ENCODE results near the gene PRSS2.
A peak's percentile ranks its signal among the peaks of the same experiment; 100 is the strongest.
"Not testable (repeated sequence)": the region's sequence is repeated elsewhere in the genome, so short reads cannot be mapped to it uniquely, and the experiment has no call there.

PRSS2 gene

DNA sequence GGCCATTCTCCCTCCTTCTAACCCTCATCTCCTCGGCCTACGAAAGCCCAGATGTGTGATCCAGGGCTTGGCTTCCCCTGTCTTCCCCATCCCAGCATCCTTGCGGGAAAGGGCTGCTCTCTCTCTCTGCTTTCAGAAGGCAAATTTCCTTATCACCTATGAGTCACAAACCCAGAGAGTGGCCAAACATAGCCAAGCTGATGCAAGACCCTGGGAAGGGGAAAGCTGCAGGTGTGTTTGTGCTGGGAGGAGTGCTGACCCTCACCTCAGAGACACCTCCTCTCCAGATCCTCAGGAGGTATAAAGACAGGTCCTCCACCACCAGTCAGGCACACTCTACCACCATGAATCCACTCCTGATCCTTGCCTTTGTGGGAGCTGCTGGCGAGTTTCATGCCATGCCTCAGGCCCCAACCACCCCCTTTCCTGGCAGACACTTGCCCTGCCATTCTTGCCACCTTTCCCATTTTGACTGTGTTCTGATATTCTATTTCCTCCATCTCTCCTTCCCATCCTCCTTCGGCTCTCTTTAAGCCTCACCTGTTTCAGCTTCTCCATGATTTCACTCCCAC, 10.6 kb upstream of the PRSS2 start:
- no peak for DNase-seq

DNA sequence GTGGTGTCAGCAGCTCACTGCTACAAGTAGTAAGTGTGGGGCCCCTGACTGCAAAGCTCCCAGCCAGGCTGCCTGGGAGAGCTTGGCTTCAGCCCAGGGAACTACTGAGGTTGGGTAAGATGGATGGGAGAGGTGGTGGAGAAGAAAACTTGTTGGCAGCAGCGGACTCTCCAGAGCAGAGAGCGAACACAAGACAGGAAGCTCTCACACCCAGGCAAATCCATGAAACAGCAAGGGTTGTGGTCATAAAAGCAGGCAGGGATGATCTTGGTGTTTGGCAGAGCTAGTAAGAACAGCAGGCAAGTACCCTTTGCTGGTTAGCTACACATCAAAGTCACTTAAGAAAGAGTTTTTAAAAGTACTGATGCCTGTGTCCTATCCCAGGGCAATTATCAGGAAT, 9.2 kb upstream of the PRSS2 start:
- DNase-seq, result not testable (repeated sequence)

DNA sequence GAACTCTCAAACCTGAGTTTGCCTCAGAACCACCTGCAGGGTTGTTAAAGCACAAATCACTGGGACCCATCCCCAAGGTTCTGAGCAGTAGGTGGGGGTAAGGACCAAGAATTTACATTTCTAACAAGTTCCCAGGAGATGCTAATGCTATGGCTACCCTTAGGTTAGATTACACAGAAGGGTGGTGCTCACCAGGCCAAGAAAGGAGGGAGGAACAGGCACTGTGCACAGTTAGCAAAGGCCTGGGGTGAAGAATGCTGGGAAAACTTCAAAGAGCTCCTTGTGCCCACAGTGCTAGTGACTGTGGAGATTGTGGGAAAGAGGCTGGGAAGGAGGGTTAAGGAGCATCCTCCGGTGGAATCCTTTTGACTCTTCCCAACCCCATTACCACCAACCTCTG, 8.7 kb upstream of the PRSS2 start:
- DNase-seq, result no peak

GRCh38 chr7:142767451-142767850, 3.3 kb upstream of the PRSS2 start:
- no peak for DNase-seq

GRCh38 chr7:142767861-142768260, 2.9 kb upstream of the PRSS2 start:
- no peak for DNase-seq

- DNase-seq, result not testable (repeated sequence)
These were observed 1.9 kb upstream of the PRSS2 start for GRCh38 chr7:142768885-142769284.

- peak; percentile 12 for DNase-seq
These were observed 568 bp downstream of the PRSS2 start for GRCh38 chr7:142771353-142771723.

DNA sequence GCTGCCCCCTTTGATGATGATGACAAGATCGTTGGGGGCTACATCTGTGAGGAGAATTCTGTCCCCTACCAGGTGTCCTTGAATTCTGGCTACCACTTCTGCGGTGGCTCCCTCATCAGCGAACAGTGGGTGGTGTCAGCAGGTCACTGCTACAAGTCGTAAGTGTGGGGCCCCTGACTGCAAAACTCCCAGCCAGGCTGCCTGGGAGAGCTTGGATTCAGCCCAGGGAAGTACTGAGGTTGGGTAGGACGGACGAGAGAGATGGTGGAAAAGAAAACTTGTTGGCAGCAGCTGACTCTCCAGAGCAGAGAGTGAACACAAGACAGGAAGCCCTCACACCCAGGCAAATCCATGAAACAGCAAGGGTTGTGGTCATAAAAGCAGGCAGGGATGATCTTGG, 1.3 kb downstream of the PRSS2 start:
- DNase-seq, result no peak

DNA sequence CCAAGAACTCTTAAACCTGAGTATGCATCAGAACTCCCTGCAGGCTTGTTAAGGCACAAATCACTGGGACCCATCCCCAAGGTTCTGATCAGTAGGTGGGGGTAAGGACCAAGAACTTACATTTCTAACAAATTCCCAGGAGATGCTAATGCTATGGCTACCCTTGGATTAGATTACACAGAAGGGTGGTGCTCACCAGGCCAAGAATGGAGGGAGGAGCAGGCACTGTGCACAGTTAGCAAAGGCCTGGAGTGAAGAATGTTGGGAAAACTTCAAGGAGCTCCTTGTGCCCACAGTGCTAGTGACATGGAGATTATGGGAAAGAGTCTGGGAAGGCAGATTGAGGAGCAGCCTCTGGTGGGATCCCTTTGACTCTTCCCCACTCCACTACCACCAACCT, 1.9 kb downstream of the PRSS2 start:
- no peak for DNase-seq

DNA sequence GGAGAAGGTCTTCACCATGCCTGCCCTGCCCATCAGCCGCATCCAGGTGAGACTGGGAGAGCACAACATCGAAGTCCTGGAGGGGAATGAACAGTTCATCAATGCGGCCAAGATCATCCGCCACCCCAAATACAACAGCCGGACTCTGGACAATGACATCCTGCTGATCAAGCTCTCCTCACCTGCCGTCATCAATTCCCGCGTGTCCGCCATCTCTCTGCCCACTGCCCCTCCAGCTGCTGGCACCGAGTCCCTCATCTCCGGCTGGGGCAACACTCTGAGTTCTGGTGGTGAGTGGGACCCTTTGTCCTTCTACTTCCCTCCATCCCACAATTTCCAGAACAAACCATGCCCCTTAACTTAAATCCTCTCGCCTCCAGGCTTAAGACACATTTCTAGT, 2.5 kb downstream of the PRSS2 start:
- no peak for DNase-seq

DNA sequence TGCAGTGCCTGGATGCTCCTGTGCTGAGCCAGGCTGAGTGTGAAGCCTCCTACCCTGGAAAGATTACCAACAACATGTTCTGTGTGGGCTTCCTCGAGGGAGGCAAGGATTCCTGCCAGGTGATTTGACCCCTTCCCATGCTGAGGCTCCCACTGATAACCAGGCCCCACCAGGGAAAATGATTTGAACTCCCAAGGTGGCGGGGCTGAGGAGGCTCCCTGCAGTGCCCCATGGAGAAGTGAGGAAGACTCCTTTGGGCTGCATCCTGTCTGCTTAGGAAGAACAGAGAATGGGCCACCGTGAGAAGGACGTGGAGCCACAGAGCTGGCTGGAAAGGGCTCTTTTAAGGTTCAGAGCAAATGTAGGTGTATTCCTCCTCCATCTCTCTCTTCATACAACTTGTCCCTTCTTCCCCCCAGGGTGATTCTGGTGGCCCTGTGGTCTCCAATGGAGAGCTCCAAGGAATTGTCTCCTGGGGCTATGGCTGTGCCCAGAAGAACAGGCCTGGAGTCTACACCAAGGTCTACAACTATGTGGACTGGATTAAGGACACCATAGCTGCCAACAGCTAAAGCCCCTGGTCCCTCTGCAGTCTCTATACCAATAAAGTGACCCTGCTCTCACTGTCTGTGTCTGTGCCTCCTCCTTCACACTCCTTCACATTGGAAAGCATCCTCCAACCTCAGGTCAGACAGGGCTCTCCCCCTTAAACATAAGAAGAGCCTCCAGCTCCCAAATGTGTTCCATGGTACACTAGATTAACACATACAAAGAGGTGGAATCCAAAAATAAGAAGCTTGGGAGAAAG, 3.4 kb downstream of the PRSS2 start:
- no peak for DNase-seq

DNA sequence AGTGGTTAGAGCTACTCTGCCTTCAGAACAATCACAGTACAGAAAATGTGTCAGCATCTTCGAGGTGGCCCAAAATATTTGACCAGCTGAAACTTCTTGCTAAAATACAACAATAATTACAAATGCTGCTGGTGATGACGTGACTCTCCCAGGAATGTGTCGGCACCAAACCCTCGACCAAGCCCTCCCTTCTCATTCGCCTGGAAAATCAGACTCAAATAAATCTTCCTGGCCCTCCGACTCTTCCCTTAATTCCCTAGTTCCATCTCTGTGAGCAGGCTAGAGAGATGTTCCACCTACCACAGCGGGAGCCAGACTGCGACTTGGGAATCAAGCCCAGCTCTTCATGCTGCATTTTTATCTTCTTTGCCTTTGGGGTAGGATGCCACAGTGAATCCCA, 4.1 kb downstream of the PRSS2 start:
- no peak for DNase-seq

DNA sequence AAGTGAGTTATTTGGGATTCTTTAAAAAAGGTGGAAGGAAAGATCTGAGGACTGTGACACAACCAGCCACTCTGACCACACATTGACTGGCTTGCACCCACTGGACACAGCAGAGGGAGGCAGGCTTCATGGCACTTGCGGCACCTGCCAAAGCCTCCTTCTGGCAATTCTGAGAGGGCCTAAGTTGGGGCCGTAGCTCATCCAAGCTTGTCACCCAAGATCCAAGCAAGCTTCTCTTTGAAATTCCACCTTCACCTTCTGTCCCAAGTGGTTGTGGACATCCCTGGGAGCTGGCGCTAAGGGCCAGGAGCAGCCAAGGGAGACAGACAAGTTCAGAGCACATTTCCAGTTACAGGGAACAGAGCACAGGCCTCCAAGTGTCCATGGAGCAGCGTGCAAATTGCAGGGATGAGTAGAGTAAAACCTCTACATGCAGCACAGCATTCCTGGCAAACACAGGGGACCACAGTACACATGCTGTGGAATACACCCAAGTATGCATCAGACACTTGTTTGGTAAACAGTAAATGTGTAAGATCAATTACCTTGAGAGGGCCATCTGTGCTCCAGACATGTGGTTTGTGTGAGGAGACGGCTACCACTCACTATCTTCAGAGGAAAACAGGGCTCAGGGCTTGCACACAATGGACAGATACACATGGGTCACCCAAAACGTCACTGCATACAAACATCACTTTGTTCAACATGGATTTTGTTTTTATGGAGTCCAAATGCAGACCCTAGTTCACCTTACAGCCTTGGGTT, 4.8 kb downstream of the PRSS2 start:
- not testable (repeated sequence) for DNase-seq

DNA sequence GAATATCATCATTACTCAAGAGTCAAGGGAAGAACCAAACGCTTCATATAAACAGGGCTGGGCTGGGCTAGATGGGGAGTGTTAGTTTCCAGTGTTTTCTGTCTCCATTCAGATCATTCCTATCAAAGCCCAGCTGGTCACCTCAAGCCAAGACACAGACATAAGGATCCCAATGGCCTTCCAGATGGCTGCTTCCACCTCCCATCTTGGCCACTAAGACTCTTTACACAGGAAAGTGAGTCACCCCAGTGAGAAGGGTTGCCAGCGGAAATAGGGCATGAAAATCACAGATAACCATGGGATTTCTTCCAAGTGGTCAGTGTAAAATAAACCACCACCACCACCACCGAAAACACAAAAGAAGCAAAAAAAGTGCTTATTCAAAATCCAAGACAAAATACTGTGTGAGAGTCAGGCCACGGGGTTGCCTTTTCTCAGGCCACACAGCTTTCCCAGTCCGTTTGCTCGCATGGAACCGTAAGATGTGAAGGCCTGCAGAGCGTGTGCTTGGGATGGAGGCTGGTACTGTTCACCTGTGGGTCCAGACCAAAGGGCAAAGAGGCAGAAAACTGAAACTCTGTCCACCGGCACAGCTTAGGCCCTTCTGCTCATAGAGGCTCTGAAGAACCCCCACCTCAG, 5.6 kb downstream of the PRSS2 start:
- no peak for DNase-seq

DNA sequence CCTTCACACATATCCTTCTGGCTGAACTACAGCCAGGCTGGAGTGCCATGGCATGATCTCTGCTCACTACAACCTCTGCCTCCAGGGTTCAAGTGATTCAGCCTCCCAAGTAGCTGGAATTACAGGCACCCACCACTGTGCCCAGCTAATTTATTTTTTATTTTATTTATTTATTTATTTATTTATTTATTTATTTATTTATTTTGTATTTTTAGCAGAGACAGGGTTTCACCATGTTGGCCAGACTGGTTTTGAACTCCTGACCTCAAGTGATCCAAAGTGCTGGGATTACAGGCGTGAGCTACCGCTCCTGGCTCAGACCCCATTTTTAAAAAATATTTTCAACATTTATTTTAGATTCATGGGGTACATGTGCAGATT, 6.1 kb downstream of the PRSS2 start:
- DNase-seq, result not testable (repeated sequence)

- DNase-seq, result no peak
These were observed 6.5 kb downstream of the PRSS2 start for GRCh38 chr7:142777318-142777717.

- DNase-seq, result peak; percentile 81
These were observed 12.4 kb downstream of the PRSS2 start for GRCh38 chr7:142782922-142783900.

GRCh38 chr7:142784096-142784495, 13.3 kb downstream of the PRSS2 start:
- peak; percentile 4 for DNase-seq

- DNase-seq, result peak; percentile 30
These were observed 13.9 kb downstream of the PRSS2 start for GRCh38 chr7:142784716-142785115.

DNA sequence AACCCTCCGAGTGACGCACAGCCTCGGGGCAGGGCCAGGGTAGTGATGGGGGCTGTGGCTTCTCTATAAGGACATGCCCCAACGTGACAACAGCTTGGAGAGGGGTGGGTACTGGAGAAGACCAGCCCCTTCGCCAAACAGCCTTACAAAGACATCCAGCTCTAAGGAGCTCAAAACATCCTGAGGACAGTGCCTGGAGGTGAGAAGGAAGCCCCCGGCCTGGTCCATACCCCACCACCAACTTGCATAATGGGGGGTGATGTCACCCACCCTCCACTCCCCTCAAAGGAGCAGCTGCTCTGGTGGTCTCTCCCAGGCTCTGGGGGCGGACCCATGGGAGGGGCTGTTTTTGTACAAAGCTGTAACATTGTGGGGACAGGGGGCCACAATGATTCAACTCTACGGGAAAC, 15.1 kb downstream of the PRSS2 start:
- peak; percentile 84 for DNase-seq

DNA sequence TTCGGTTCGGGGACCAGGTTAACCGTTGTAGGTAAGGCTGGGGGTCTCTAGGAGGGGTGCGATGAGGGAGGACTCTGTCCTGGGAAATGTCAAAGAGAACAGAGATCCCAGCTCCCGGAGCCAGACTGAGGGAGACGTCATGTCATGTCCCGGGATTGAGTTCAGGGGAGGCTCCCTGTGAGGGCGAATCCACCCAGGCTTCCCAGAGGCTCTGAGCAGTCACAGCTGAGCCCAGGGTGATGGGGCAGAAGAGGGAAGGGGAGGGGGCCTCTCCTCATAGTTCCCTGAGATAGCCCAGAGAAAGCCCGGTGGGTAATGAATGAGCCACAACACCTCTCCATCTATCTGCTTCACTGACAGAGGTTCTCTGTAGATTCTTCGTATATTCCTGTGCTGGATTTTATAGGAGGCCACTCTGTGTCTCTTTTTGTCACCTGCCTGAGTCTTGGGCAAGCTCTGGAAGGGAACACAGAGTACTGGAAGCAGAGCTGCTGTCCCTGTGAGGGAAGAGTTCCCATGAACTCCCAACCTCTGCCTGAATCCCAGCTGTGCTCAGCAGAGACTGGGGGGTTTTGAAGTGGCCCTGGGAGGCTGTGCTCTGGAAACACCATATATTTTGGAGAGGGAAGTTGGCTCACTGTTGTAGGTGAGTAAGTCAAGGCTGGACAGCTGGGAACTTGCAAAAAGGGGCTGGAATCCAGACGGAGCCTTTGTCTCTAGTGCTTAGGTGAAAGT, 16.4 kb downstream of the PRSS2 start:
- no peak for DNase-seq

- peak; percentile 4 for DNase-seq
These were observed 17.0 kb downstream of the PRSS2 start for GRCh38 chr7:142787783-142788182.
